ENCODE data around the gene ZNF136.
A peak's percentile ranks its signal among the peaks of the same experiment; 100 is the strongest.

ZNF136 gene

GRCh38 chr19:12162882-12163806, at the start of gene ZNF136:
TSS of gene ZNF136 (plus strand) at chr19:12163096. CDS start at chr19:12163204, 108 bp downstream.
- peak; percentile 76 to 90 (median 85) for DNase-seq (ENCODE audit: low read depth in 3 of 3)

GRCh38 chr19:12113121-12113520, 49.8 kb upstream of the ZNF136 start:
- DNase-seq (ENCODE audit: low read depth in 3 of 3) = no peak

GRCh38 chr19:12117201-12117970, 45.5 kb upstream of the ZNF136 start:
- DNase-seq (ENCODE audit: low read depth in 3 of 3) = no peak

- DNase-seq (ENCODE audit: low read depth in 3 of 3) = no peak
Observed at GRCh38 chr19:12126707-12127106, 36.2 kb upstream of the ZNF136 start.

GRCh38 chr19:12133069-12133468, 29.8 kb upstream of the ZNF136 start:
- no peak for DNase-seq (ENCODE audit: low read depth in 3 of 3)

GRCh38 chr19:12137221-12137940, 25.5 kb upstream of the ZNF136 start:
- DNase-seq (ENCODE audit: low read depth in 3 of 3) = no peak

- no peak for DNase-seq (ENCODE audit: low read depth in 3 of 3)
Observed at GRCh38 chr19:12139269-12139668, 23.6 kb upstream of the ZNF136 start.

- DNase-seq (ENCODE audit: low read depth in 3 of 3) = peak; percentile 77 to 87 (median 79)
Observed at GRCh38 chr19:12139885-12140544, 22.9 kb upstream of the ZNF136 start, which contains the start of gene ZNF20. TSS of gene ZNF20 (minus strand) at chr19:12140350. CDS start at chr19:12140182, 168 bp downstream.

GRCh38 chr19:12140545-12141404, 22.1 kb upstream of the ZNF136 start:
- peak; percentile 68 to 77 (median 70) for DNase-seq (ENCODE audit: low read depth in 3 of 3)

GRCh38 chr19:12141405-12141736, 21.5 kb upstream of the ZNF136 start:
- DNase-seq (ENCODE audit: low read depth in 3 of 3) = no peak

GRCh38 chr19:12145348-12145747, 17.5 kb upstream of the ZNF136 start:
- DNase-seq (ENCODE audit: low read depth in 3 of 3) = no peak

- no peak for DNase-seq (ENCODE audit: low read depth in 3 of 3)
Observed at GRCh38 chr19:12155324-12155860, 7.5 kb upstream of the ZNF136 start.

- DNase-seq (ENCODE audit: low read depth in 3 of 3) = no peak
Observed at GRCh38 chr19:12156223-12157058, 6.5 kb upstream of the ZNF136 start, which contains the start of gene ZNF625. TSS of gene ZNF625 (minus strand) at chr19:12156734. CDS start at chr19:12156558, 176 bp downstream.

GRCh38 chr19:12159773-12160414, 3.0 kb upstream of the ZNF136 start:
- DNase-seq (ENCODE audit: low read depth in 3 of 3) = no peak

GRCh38 chr19:12162513-12162881, 399 bp upstream of the ZNF136 start:
- no peak for DNase-seq (ENCODE audit: low read depth in 3 of 3)

- DNase-seq (ENCODE audit: low read depth in 3 of 3) = no peak
Observed at GRCh38 chr19:12163826-12164225, 930 bp downstream of the ZNF136 start.

GRCh38 chr19:12166626-12167025, 3.7 kb downstream of the ZNF136 start:
- DNase-seq (ENCODE audit: low read depth in 3 of 3) = no peak

- no peak for DNase-seq (ENCODE audit: low read depth in 3 of 3)
Observed at GRCh38 chr19:12180377-12180776, 17.5 kb downstream of the ZNF136 start.

- DNase-seq (ENCODE audit: low read depth in 3 of 3) = no peak
Observed at GRCh38 chr19:12187625-12188024, 24.7 kb downstream of the ZNF136 start.
